ENCODE data around the gene CCDC171.

Gene CCDC171

DNA sequence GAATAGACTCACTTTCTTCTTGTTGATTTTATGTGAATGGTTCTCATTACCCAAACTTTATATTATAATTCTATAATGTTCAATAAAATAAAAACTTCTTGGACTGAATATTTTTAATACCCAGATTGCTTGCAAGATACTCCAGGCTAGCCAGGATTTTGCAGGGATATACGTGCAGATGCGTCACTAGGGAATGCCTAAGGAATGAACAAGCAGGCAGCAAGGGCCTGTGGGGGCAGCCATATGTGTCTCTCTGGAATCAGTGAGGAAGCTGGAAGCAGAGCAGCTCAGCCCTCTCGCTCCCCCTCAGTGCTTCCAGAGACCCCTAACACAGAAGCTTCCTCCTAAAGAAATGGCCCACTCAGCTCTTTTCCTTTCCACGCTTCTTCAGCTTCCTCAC lies 457.4 kb downstream of the CCDC171 start:
- DNase-seq, result no peak

DNA sequence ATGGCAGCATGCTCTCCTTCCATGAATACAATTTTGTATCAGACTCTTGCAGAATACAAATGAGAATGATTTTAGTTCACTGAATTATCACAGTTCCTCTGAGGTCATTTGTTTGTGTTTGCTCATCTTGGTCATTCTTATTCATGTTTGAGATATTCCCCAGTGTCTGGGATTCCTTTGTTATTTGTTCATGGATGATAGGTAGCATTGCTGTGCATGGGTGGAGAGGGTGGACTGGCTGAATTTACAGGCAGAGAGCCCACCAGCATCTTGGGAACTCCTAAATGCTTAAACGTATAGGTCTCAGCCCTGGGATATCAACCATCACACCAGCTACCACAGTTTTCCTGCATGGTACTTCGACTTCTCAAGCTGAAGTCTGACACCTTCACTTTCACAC lies 459.8 kb downstream of the CCDC171 start:
- DNase-seq, result no peak

DNA sequence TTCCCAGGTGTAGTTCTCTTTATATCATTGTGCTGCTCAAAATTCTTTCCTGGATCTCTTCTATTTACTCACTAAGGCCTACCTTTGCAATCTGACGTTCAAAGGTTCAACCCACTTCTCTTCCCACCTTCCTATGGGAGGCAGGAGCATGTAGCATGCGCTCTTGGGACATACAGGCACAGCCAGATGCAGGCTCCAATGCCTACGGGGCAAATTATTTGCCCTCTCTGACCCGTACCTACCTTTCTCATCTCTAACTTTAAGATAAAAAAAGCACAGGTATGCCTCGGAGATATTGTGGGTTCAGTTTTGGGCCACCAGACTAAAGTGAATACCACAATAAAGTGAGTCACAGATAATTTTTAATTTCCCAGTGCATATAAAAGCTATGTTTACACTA lies 460.5 kb downstream of the CCDC171 start:
- no peak for DNase-seq

DNA sequence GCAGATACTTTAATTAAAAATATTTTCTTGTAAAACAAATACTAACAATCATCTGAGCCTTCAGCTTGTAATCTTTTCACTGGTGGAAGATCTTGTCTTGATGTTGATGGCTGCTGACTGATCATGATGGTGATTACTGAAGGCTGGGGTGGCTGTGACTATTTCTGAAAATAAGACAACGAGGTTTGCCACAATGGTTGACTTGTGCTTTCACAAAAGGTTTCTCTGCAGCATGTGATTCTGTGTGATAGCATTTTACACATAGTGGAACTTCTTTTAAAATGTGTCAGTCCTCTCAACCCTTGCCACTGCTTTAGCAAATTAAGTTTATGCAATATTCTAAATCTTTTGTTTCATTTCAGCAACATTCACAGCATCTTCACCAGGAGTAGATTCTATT lies 461.0 kb downstream of the CCDC171 start:
- no peak for DNase-seq

DNA sequence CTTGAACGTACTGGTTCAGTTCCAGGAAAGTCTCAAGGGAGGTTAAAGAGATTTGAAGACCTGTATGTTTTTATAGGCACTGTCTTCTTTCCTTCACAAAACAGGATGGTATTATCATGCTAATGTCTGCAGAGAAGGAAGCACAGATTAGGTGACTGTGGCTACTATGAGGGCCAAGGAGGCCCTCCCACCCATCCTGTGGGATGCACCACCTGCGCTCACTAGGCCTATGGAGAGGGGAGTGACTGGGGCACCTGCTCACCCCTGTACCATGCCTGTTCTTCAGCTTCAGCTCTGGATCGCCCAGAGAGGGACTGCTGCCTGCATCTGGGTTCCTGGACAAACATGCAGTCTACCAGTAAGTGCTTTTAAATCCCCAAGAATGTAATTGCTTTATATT lies 469.4 kb downstream of the CCDC171 start:
- DNase-seq, result no peak

DNA sequence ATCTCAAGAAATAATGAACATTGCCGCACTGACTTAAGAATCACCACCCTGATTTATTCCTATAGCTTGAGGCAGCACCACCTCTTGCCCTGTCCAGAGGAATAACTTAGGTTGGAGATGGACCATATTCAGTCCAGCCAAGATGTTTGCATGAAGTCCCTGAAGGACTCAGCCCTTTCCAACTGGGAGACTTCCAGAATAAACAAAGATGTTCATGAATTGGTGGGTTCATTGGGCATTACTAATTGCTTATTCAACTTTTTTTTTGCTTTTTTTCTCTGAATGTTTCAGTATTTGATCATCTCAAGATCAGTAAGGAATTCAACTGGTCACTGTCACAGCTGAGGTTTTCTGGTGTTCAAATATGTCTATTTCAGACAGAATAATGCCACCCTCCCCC lies 470.6 kb downstream of the CCDC171 start:
- DNase-seq, result no peak
